ENCODE measurements around the gene LCP2.

DNA sequence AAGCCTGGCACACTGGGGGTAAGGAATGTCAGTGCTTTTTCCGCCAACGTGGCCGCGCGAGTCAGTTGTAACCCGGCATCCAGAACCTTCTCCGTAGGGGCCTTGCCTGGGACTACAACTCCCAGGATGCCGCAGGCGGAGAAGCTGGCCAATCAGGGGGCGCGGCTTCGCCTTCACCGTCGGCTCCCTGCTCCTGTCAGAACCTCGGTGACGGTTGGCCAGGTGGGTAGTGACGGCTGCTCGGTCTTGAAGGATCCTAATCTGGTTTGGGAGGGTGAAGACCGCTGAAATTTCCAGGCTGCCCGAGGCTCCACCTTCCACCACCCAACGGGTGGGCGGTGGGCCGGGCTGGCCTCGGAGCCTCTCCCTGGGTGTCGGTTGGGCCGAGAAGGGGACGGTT lies 64.8 kb downstream of the LCP2 start, which contains the start of gene C5orf58:
- TF ChIP-seq TAF1 (IDR thresholded peaks at IDR 0.05; ENCODE audit: borderline replicate concordance, low read depth, low read length) (no peak), EZH2 (IDR thresholded peaks at IDR 0.05; ENCODE audit: borderline replicate concordance, control insufficient read depth, low read depth, low read length) (no peak)
- TF ChIP-seq, protein P1, sequence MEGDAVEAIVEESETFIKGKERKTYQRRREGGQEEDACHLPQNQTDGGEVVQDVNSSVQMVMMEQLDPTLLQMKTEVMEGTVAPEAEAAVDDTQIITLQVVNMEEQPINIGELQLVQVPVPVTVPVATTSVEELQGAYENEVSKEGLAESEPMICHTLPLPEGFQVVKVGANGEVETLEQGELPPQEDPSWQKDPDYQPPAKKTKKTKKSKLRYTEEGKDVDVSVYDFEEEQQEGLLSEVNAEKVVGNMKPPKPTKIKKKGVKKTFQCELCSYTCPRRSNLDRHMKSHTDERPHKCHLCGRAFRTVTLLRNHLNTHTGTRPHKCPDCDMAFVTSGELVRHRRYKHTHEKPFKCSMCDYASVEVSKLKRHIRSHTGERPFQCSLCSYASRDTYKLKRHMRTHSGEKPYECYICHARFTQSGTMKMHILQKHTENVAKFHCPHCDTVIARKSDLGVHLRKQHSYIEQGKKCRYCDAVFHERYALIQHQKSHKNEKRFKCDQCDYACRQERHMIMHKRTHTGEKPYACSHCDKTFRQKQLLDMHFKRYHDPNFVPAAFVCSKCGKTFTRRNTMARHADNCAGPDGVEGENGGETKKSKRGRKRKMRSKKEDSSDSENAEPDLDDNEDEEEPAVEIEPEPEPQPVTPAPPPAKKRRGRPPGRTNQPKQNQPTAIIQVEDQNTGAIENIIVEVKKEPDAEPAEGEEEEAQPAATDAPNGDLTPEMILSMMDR (IDR thresholded peaks at IDR 0.05 in 2 of 3, conservative IDR thresholded peaks at IDR 0.05 in 1 of 3; ENCODE audit: control insufficient read depth in 2 of 3, extremely low read depth in 1 of 3, insufficient read depth in 1 of 3, low read depth in 3 of 3, low read length in 3 of 3) = no peak
